Activated CD8-positive, alpha-beta memory T cell treated with anti-CD3 and anti-CD28 coated beads for 1 hour (primary cell): Measurements from ENCODE around the gene BRSK2.
"Not testable (repeated sequence)": the region's sequence is repeated elsewhere in the genome, so short reads cannot be mapped to it uniquely, and the experiment has no call there.

Experiments
- DNase-seq, 2 donors: peaks; one replicate each; pipeline ENCODE4 v3.0.0-alpha.2; 2020; ENCODE audit warnings: low read depth in 1 of 2; ENCODE audit errors: extremely low read depth in 1 of 2

The BRSK2 gene

DNA sequence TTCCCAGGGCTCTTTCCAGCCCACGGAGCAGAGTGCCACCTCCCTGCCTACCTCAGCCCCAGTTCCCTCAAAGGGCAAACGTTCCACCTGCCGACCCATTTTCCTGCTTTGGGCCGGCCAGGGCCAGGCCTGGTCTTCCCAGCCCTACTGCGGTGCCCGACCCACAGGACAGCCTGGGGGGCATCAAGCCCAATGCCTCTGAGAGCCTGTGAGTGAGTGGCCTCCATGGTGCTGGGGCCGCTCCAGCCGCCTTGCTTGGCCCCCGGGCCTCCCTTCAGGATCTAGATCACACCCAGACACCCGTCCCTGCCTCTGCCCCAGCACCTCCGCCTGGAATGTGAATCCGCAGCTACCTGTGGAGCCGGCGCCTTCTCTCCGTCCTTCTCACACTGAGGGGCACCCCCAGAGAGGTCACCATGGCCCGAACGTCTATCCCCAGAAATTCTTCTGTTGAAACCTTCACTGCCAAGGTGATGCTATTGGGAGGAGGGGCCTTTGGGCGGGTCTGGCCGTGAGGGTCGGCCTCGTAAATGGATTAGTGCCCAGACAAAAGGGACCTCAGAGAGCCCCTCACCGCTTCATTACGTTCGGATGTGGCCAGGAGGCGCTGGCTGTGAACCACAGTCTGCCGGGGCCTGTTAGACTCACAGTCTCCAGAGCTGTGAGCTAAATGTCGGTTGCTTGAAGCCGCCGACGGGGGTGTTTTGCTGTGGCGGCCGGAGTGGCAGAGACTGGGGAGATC is 36.2 kb upstream of the BRSK2 start:
- DNase-seq = no peak

GRCh38 chr11:1354125-1354938 is 35.4 kb upstream of the BRSK2 start:
- DNase-seq = no peak

GRCh38 chr11:1356007-1356435 is 33.7 kb upstream of the BRSK2 start:
- no peak for DNase-seq

- DNase-seq = no peak
Observed at GRCh38 chr11:1356478-1356960, 33.2 kb upstream of the BRSK2 start.

DNA sequence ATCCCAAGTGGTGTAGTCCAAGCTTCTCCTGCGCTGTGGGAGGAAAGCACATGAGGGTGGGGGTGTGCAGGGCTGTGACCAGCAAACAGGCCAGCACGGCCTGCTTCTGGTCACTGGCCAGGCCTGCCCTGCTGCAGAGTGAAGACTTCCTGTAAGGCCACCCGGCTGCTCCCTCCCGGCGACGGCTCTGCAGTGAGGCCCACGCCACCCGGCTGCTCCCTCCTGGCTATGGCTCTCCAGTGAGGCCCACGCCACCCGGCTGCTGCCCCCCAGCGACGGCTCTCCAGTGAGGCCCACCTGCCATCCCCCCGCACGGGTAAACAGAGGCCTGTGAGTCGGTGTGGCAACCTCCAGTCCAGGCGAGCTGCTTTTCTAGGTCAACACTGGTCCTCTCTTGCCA is 31.4 kb upstream of the BRSK2 start:
- DNase-seq = no peak

GRCh38 chr11:1358931-1359330 is 30.8 kb upstream of the BRSK2 start:
- DNase-seq = not testable (repeated sequence)

DNA sequence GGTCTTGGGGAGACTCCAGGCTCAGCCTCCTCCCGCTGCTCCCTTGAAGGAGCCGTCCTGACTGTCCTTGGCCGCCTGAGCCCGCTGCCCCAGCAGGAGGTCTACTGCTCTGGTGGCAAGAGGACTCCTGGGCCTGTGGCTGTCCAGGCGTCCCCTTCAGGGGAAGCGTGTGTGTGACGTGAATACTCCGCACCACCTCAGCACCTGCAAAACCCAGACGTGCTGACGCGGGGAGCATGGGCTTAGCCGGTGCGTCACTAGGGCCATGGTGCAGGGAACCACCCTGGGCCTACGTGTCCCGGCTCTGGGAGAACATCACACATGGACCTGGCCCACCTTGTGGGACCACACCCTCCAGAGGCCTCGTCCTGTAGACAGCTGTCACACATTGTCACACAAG is 30.2 kb upstream of the BRSK2 start:
- DNase-seq = no peak

DNA sequence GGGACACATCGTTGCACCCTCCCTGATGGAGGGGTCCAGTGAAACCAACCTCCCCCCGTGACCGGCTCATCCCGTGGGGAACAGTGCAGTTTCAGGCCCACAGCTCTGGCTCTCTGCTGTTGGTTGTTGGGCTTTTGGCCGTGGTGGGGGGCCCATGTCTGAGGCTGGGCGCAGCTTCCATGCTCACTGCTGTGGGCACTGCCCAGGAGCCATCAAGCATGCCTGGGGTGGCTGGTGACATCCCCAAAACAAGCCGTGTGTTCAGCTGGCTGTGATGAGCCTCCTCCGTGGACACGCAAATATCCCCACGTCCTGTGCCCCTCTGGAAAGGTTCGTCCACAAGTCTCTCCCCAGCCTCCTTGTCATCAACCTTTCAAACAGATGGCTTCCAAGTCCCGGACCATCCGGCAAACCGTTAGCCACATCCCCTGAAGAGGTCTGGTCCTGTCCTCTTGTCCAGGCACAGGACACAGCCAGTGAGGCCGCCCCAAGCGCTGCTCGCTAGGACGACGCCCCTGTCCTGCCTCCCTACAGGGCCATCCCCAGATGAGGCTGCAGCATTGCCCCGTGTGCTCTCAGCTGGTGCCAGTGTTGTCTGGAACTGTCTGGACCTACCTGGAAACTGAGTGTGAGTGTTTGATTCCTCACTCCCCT is 29.4 kb upstream of the BRSK2 start:
- DNase-seq = no peak

DNA sequence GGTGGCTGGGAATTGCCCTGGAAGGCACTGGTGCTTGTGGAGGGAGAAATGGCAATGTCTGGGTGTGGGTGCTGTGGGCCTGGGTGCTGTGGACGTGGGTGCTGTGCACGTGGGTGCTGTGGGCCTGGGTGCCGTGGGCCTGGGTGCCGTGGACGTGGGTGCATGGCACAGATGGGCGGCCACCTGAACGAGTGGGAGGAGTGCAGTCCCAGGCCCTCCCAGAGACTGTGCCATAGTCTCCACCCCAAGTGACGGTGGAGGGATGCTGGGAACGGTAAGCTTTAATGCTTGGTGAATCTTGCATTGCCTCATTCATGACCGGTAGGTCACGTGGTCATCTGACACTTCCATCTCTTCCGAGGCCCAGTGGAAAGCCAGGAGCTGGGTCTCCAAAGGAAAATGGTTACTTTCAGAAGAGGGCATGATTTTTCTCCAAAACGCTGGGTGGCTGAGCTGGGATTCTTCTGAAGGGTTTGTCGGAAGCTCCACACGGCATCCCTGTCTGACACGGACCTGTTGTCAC is 28.8 kb upstream of the BRSK2 start:
- no peak for DNase-seq

GRCh38 chr11:1361882-1362281 is 27.9 kb upstream of the BRSK2 start:
- no peak for DNase-seq

GRCh38 chr11:1367721-1368120 is 22.0 kb upstream of the BRSK2 start:
- no peak for DNase-seq

DNA sequence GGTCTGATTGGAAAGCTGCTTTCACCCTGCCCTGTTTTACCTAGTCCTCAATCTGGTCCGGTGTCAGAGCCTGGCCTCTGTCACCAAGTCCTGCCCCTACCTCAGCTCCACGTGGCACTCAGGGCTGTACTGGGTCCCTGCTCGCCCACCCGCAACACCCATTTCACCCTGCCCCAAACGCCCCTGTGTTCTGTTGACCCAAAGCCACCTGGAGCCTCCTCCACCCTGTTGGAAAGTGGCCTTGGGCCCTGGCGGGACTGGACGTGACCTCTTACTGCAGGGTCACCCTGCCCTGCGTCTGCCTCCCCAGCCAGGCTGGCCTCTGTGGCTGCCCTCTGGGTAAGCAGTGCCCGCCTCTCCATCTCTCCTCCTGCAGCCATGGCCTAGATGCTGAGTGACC is 21.5 kb upstream of the BRSK2 start:
- DNase-seq = no peak

- no peak for DNase-seq
Observed at GRCh38 chr11:1368966-1369365, 20.8 kb upstream of the BRSK2 start.

- no peak for DNase-seq
Observed at GRCh38 chr11:1369371-1370005, 20.2 kb upstream of the BRSK2 start.

DNA sequence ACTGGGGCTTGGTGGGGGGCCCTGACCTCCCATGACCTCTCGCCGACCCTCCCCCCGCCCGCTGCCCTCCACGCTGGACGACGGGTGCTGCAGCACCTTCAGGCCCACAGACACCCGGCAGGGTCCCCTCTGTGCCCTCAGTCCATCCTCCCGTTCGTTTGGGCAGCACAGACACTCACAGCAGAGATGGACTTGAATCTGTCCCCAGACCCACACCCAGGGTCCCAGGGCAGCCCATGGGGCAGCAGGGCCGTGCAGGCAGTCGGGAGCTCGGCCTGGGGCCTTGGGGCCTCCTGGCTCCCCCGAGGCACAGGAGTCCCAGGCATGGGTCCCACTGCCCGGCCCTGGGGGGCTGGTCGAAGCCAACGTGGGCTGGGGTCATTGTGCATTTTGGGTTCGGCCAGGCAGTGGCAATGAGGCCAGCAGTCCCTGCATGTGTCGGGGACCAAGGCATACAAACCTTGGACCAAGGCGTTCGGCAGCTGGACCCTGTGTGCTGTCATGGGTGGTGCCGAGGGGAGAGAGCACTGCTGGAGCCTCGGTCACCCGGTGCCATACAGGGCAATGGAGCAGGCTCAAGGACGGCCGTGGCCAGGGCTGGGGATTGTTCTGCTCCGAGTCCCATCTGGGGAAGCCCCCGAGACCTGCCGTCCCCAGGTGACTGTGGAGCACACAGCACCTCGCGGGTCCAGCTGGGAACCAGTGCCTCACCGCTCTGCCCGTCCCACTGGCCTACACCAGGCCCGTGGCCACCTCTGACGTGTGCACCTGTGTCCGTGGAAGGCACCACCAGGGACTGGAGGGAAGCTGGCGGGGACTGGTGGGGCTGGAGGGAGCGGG is 19.3 kb upstream of the BRSK2 start:
- no peak for DNase-seq

- no peak for DNase-seq
Observed at GRCh38 chr11:1371026-1371325, 18.8 kb upstream of the BRSK2 start.

- no peak for DNase-seq
Observed at GRCh38 chr11:1371377-1371776, 18.4 kb upstream of the BRSK2 start.

GRCh38 chr11:1371836-1372465 is 17.8 kb upstream of the BRSK2 start:
- DNase-seq = no peak

GRCh38 chr11:1372660-1373059 is 17.1 kb upstream of the BRSK2 start:
- DNase-seq = no peak
